Osteocyte (in vitro differentiated cells): ENCODE data around the gene RTF1. TPM values are rescaled to one million over a fixed set of nuclear protein-coding genes. Genes with fewer than 3 reads are reported as not detected.
A peak's percentile ranks its signal among the peaks of the same experiment; 100 is the strongest.
"Not testable (repeated sequence)": the region's sequence is repeated elsewhere in the genome, so short reads cannot be mapped to it uniquely, and the experiment has no call there.

ENCODE experiments used
- DNase-seq: peaks from one replicate; pipeline ENCODE4 v3.0.0; 2021; ENCODE audit warnings: mixed read lengths; ENCODE audit not compliant: unreplicated experiment; ENCODE audit errors: extremely low spot score
- H3K27ac Mint-ChIP-seq: one replicate; pipeline ENCODE4 v1.8.0; 2021; ENCODE audit warnings: mild to moderate bottlenecking, mixed read lengths; ENCODE audit not compliant: unreplicated experiment
- H3K27me3 Mint-ChIP-seq: one replicate; pipeline ENCODE4 v1.8.0; 2021; ENCODE audit warnings: mixed read lengths; ENCODE audit not compliant: unreplicated experiment
- H3K36me3 Mint-ChIP-seq: one replicate; pipeline ENCODE4 v1.8.0; 2021; ENCODE audit warnings: mixed read lengths; ENCODE audit not compliant: unreplicated experiment
- H3K4me1 Mint-ChIP-seq: one replicate; pipeline ENCODE4 v1.8.0; 2021; ENCODE audit warnings: mixed read lengths; ENCODE audit not compliant: unreplicated experiment
- H3K4me3 Mint-ChIP-seq: one replicate; pipeline ENCODE4 v1.8.0; 2021; ENCODE audit warnings: mild to moderate bottlenecking, moderate library complexity, mixed read lengths; ENCODE audit not compliant: unreplicated experiment
- H3K9me3 Mint-ChIP-seq: one replicate; pipeline ENCODE4 v1.8.0; 2021; ENCODE audit warnings: mixed read lengths; ENCODE audit not compliant: unreplicated experiment
- total RNA-seq: library from RNA; stranded (reverse); gene quantifications from 2 replicates; pipeline ENCODE4 v1.2.1, GENCODE V29; 2021
- TF ChIP-seq, protein P1 (sequence below): fragments of 200-600 bp; sonication (generic); IDR thresholded peaks from 2 replicates; pipeline ENCODE4 v1.5.0; 2021; ENCODE audit warnings: antibody characterized with exemption, mild to moderate bottlenecking, moderate library complexity

Gene RTF1
- total RNA-seq, 1 donor from 2014 or later, result 43.0 TPM

DNA sequence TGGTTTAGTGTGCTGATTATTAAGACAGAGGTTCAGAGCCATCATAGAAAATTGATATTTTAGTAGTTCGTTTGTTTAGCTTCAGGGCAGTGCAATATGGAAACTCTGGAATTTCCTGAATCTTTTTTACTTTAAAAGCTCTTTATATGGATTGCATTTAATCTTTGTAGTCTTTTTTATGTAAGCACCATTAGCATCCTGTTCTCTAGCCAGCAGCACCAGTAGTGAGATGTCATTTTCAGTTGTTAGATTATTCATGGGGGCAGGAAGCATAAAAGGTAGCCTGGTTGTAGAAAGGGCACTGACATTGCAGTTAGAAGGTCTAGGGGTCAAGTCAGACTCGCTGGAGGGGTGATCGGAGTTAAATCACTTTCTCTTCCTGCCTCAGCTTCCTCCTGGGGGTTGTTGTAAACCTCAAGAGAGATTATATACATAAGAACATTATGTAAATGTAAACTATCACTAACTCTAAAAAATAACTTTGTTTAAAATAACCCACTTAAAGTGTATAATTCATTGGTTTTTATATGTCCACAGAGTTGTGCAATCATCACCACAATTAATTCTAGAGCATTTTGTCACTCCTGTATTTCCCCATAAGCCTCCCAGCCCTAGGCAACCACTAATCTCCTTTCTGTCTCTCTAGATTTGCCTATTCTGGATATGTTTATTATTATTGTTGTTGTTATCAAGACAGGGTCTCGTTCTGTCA is 45.3 kb downstream of the RTF1 start:
- TF ChIP-seq, protein P1, sequence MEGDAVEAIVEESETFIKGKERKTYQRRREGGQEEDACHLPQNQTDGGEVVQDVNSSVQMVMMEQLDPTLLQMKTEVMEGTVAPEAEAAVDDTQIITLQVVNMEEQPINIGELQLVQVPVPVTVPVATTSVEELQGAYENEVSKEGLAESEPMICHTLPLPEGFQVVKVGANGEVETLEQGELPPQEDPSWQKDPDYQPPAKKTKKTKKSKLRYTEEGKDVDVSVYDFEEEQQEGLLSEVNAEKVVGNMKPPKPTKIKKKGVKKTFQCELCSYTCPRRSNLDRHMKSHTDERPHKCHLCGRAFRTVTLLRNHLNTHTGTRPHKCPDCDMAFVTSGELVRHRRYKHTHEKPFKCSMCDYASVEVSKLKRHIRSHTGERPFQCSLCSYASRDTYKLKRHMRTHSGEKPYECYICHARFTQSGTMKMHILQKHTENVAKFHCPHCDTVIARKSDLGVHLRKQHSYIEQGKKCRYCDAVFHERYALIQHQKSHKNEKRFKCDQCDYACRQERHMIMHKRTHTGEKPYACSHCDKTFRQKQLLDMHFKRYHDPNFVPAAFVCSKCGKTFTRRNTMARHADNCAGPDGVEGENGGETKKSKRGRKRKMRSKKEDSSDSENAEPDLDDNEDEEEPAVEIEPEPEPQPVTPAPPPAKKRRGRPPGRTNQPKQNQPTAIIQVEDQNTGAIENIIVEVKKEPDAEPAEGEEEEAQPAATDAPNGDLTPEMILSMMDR, result no peak
- H3K4me3 Mint-ChIP-seq, result no peak overlapping the region
- no peak overlapping the region for H3K27ac Mint-ChIP-seq
- no peaks in the 10 kb centered on the region for H3K9me3 Mint-ChIP-seq
- H3K4me1 Mint-ChIP-seq, result peaks cover 4% of the 10 kb centered on the region
- DNase-seq, result no peak
- no peaks in the 10 kb centered on the region for H3K27me3 Mint-ChIP-seq
- H3K36me3 Mint-ChIP-seq, result peaks cover 34% of the 10 kb centered on the region

DNA sequence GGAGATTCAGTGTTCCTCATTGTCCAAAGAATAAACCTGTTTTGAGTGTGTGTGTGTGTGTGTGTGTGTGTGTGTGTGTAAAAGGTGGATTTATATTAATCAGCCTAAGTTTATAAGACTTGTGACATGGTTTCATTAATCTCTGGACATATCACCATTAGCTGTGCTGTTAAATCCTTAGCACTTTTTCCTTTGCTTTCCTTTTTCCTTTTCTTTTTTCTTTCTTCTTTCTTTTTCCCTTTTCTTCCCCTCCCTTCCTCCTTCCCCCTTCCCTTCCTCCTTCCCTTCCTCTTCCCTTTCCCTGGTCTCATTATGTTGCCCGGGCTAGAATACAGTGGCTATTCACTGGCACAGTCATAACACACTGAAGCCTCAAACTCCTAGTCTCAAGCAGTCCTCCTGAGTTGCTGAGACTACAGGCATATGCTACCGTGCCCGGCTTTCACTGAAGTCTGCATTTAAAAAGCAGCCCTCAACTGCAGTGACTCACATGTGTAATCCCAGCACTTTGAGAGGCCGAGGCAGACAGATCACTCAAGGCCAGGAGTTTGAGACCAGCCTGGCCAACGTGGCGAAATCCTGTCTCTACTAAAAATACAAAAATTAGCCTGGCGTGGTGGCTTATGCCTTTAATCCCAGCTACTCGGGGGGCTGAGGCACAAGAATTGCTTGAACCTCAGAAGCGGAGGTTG is 48.1 kb downstream of the RTF1 start:
- H3K4me1 Mint-ChIP-seq, result peaks cover 4% of the 10 kb centered on the region
- H3K27me3 Mint-ChIP-seq, result no peaks in the 10 kb centered on the region
- TF ChIP-seq, protein P1, result no peak
- no peak overlapping the region for H3K4me3 Mint-ChIP-seq
- DNase-seq, result no peak
- H3K27ac Mint-ChIP-seq, result no peak overlapping the region
- peaks cover 32% of the 10 kb centered on the region for H3K36me3 Mint-ChIP-seq
- H3K9me3 Mint-ChIP-seq, result no peaks in the 10 kb centered on the region

DNA sequence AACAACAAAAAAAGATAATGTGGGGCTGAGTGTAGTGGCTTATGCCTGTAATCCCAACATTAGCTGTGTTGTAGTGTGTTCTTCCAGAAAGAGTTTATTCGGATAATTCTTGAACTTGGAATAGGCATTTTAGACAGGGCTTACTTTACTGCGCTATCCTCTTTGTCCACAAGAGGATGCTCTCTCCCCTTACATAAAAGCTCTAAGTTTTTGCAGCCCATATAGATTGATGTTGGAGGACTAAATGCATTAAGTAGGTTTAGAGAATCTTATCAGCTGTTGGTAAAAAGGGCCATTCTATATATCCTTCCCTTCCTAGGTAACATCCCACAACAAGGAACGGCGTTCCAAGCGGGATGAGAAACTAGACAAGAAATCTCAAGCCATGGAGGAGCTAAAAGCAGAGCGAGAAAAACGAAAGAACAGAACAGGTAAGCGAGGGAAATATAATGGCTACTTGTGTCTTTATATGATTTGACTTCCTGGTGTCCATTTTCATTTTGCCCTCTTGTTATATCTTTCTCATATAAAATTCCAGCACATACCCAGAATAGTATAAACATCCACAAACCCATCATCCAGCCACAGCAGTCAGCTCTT is 49.0 kb downstream of the RTF1 start:
- TF ChIP-seq, protein P1, result peak; percentile 78
- no peak overlapping the region for H3K4me3 Mint-ChIP-seq
- peaks cover 37% of the 10 kb centered on the region for H3K36me3 Mint-ChIP-seq
- peaks cover 4% of the 10 kb centered on the region for H3K4me1 Mint-ChIP-seq
- no peaks in the 10 kb centered on the region for H3K9me3 Mint-ChIP-seq
- no peaks in the 10 kb centered on the region for H3K27me3 Mint-ChIP-seq
- H3K27ac Mint-ChIP-seq, result no peak overlapping the region
- no peak for DNase-seq

DNA sequence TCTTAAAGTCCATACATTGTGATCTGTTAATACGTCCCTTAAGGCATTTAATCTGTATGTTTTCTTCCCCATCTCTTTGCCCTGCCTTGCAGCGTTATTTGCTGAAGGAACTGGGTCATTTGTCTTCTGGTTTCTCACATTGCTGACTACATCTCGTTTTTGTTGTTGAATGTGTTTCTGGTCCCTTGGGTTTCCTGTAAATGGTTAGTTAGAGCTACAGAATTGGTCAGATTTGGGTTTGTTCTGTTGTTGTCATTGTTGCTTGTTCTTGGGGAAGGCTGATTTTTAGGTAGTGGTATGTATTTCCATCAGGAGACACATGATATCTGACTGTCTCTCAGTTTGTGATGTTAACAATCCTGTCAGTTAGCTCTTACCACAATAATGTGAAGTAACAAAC is 49.8 kb downstream of the RTF1 start:
- TF ChIP-seq, protein P1, result no peak
- Mint-ChIP-seq H3K27me3 (no peaks in the 10 kb centered on the region), H3K4me1 (peaks cover 4% of the 10 kb centered on the region), H3K4me3 (no peak overlapping the region), H3K9me3 (no peaks in the 10 kb centered on the region), H3K27ac (no peak overlapping the region), H3K36me3 (peaks cover 41% of the 10 kb centered on the region)
- DNase-seq, result no peak

DNA sequence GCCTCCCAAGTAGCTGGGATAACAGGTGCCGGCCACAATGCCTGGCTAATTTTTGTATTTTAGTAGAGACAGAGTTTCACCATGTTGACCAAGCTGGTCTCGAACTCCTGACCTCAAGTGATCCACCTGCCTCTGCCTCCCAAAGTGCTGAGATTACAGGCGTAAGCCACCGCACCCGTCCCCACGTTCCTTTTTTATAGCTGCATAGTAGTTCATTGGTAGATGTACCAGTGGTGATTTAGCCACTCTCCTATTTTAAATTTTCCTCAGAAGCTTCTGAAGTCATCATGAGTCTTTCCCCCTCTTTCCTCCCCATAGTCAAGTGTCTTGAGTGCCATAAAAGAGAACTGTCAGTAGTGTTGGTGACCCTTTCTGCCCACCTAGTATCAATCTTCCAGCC is 52.7 kb downstream of the RTF1 start:
- H3K27ac Mint-ChIP-seq, DNase-seq, H3K4me1 Mint-ChIP-seq, H3K4me3 Mint-ChIP-seq, H3K9me3 Mint-ChIP-seq, H3K27me3 Mint-ChIP-seq: not testable (repeated sequence)
- peaks cover 35% of the 10 kb centered on the region for H3K36me3 Mint-ChIP-seq
